HEK293 (cell line): ENCODE data around the gene KLHL40.

ENCODE experiments used
- CTCF ChIA-PET: fragments of 350-600 bp; formaldehyde crosslinking; extraction: SDS; loops from one replicate; lab custom pipeline; 2021; ENCODE audit warnings: antibody characterized with exemption; lab: Yijun Ruan, JAX
- POLR2A ChIA-PET: fragments of 300-600 bp; formaldehyde crosslinking; extraction: SDS; loops from one replicate; lab custom pipeline; 2020; ENCODE audit warnings: antibody characterized with exemption, inconsistent platforms; lab: Yijun Ruan, JAX
- H3K27ac ChIP-seq: fragments of 200-500 bp; sonication (Bioruptor generic); 2 replicates; pipeline ENCODE4 v1.5.1; 2014; ENCODE audit warnings: low read depth, low read length, control low read depth, inconsistent platforms; ENCODE audit errors: extremely low read depth
- H3K36me3 ChIP-seq, 2 experiments: fragments of 200-500 bp in 1 of 2; sonication (Bioruptor generic) in 1 of 2; 1 replicate in 1 of 2; 2 replicates in 1 of 2; pipeline ENCODE4 v1.5.1; 2014 to 2017; ENCODE audit warnings: inconsistent platforms in 2 of 2, low read length in 2 of 2; ENCODE audit not compliant: control insufficient read depth in 2 of 2, insufficient read depth in 1 of 2
- H3K4me1 ChIP-seq: fragments of 200-500 bp; sonication (Bioruptor generic); 2 replicates; pipeline ENCODE4 v1.5.1; 2014; ENCODE audit warnings: mild to moderate bottlenecking, low read length, inconsistent platforms; ENCODE audit not compliant: control insufficient read depth, insufficient read depth
- H3K4me3 ChIP-seq: 2 replicates; pipeline ENCODE4 v1.5.1; 2011; ENCODE audit warnings: low read depth, mild to moderate bottlenecking, control low read depth, low read length, moderate library complexity
- H3K9me3 ChIP-seq: fragments of 200-500 bp; sonication (Bioruptor generic); 2 replicates; pipeline ENCODE4 v1.5.1; 2014; ENCODE audit warnings: low read depth, low read length, inconsistent platforms; ENCODE audit not compliant: control insufficient read depth, insufficient read depth
- GLIS1 ChIP-seq: fragments of 450-650 bp; formaldehyde crosslinking; IDR thresholded peaks from 2 replicates; pipeline ENCODE4 v1.5.1; 2016; ENCODE audit warnings: missing biosample characterization, missing genetic modification characterization
- PRDM2 ChIP-seq: fragments of 450-650 bp; formaldehyde crosslinking; IDR thresholded peaks from 2 replicates; pipeline ENCODE4 v1.5.1; 2016; ENCODE audit warnings: missing biosample characterization, missing genetic modification characterization, borderline replicate concordance
- REPIN1 ChIP-seq: fragments of 450-650 bp; formaldehyde crosslinking; IDR thresholded peaks from 2 replicates; pipeline ENCODE4 v1.5.1; 2017; ENCODE audit warnings: missing biosample characterization, missing genetic modification characterization, low read depth
- ZBTB7A ChIP-seq: fragments of 450-650 bp; formaldehyde crosslinking; IDR thresholded peaks from 2 replicates; pipeline ENCODE4 v1.5.1; 2016; ENCODE audit warnings: low read depth, missing biosample characterization, missing genetic modification characterization
- ZNF112 ChIP-seq: fragments of 450-650 bp; formaldehyde crosslinking; IDR thresholded peaks from 2 replicates; pipeline ENCODE4 v1.5.0; 2017; ENCODE audit warnings: missing biosample characterization, missing genetic modification characterization
- ZNF140 ChIP-seq: fragments of 450-650 bp; formaldehyde crosslinking; IDR thresholded peaks from 2 replicates; pipeline ENCODE4 v1.5.1; 2016; ENCODE audit warnings: missing biosample characterization, missing genetic modification characterization
- ZNF223 ChIP-seq: fragments of 450-650 bp; formaldehyde crosslinking; IDR thresholded peaks from 2 replicates; pipeline ENCODE4 v1.5.1; 2016; ENCODE audit warnings: missing biosample characterization, missing genetic modification characterization
- ZNF266 ChIP-seq: fragments of 450-650 bp; formaldehyde crosslinking; IDR thresholded peaks from 2 replicates; pipeline ENCODE4 v1.5.1; 2016; ENCODE audit warnings: missing biosample characterization, missing genetic modification characterization, low read depth
- ZNF302 ChIP-seq: fragments of 450-650 bp; formaldehyde crosslinking; IDR thresholded peaks from 2 replicates; pipeline ENCODE4 v1.5.1; 2016; ENCODE audit warnings: missing biosample characterization, missing genetic modification characterization, low read depth
- ZNF423 ChIP-seq: fragments of 450-650 bp; formaldehyde crosslinking; IDR thresholded peaks from 2 replicates; pipeline ENCODE4 v1.5.1; 2016; ENCODE audit warnings: missing biosample characterization, missing genetic modification characterization
- ZNF530 ChIP-seq: fragments of 450-650 bp; formaldehyde crosslinking; IDR thresholded peaks from 2 replicates; pipeline ENCODE4 v1.5.1; 2016; ENCODE audit warnings: low read depth, missing biosample characterization, missing genetic modification characterization
- ZNF549 ChIP-seq: fragments of 450-650 bp; IDR thresholded peaks from 2 replicates; pipeline ENCODE4 v1.5.1; 2018; ENCODE audit warnings: missing biosample characterization, missing genetic modification characterization, mild to moderate bottlenecking, inconsistent platforms, moderate library complexity
- ZNF670 ChIP-seq: fragments of 450-650 bp; formaldehyde crosslinking; IDR thresholded peaks from 2 replicates; pipeline ENCODE4 v1.5.1; 2016; ENCODE audit warnings: missing biosample characterization, missing genetic modification characterization, low read depth
- ZNF776 ChIP-seq: fragments of 450-650 bp; formaldehyde crosslinking; IDR thresholded peaks from 2 replicates; pipeline ENCODE4 v1.5.0; 2017; ENCODE audit warnings: missing biosample characterization, missing genetic modification characterization, borderline replicate concordance
- ZSCAN5A ChIP-seq: fragments of 450-650 bp; formaldehyde crosslinking; IDR thresholded peaks from 2 replicates; pipeline ENCODE4 v1.5.1; 2016; ENCODE audit warnings: missing biosample characterization, missing genetic modification characterization
- TF ChIP-seq, protein P1 (sequence below): fragments of 450-650 bp; formaldehyde crosslinking; IDR thresholded peaks from 2 replicates; pipeline ENCODE4 v1.5.1; 2016; ENCODE audit warnings: missing biosample characterization, missing genetic modification characterization
- TF ChIP-seq, protein P2 (sequence below): fragments of 450-650 bp; formaldehyde crosslinking; IDR thresholded peaks from 2 replicates; pipeline ENCODE4 v1.5.1; 2016; ENCODE audit warnings: missing biosample characterization, missing genetic modification characterization
- TF ChIP-seq, protein P3 (sequence below): fragments of 450-650 bp; IDR thresholded peaks from 2 replicates; pipeline ENCODE4 v1.5.1; 2018; ENCODE audit warnings: missing biosample characterization, missing genetic modification characterization

KLHL40 gene

GRCh38 chr3:42736531-42736930, 51.2 kb downstream of the KLHL40 start:
- no peaks in the 10 kb centered on the region for H3K9me3 ChIP-seq
- no peaks in the 10 kb centered on the region for H3K4me1 ChIP-seq
- TF ChIP-seq, protein P1, sequence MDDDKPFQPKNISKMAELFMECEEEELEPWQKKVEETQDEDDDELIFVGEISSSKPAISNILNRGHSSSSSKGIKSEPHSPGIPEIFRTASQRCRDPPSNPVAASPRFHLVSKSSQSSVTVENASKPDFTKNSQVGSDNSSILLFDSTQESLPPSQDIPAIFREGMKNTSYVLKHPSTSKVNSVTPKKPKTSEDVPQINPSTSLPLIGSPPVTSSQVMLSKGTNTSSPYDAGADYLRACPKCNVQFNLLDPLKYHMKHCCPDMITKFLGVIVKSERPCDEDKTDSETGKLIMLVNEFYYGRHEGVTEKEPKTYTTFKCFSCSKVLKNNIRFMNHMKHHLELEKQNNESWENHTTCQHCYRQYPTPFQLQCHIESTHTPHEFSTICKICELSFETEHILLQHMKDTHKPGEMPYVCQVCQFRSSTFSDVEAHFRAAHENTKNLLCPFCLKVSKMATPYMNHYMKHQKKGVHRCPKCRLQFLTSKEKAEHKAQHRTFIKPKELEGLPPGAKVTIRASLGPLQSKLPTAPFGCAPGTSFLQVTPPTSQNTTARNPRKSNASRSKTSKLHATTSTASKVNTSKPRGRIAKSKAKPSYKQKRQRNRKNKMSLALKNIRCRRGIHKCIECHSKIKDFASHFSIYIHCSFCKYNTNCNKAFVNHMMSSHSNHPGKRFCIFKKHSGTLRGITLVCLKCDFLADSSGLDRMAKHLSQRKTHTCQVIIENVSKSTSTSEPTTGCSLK (tag by site-specific recombination) = no peak
- TF ChIP-seq ZNF423 (tag by site-specific recombination) (no peak), ZNF140 (tag by site-specific recombination) (no peak)
- POLR2A ChIA-PET = no interaction called here
- H3K4me3 ChIP-seq = no peak overlapping the region
- H3K36me3 ChIP-seq = no peaks in the 10 kb centered on the region
- CTCF ChIA-PET = interaction anchor here (1.1 kb wide), 1 partner anchor 19 kb away, joined by 3 read pairs; no protein-coding TSS in a partner anchor
- H3K27ac ChIP-seq = no peak overlapping the region

- ChIA-PET CTCF (interaction anchor here (0.7 kb wide), 1 partner anchor 165 kb away, joined by 3 read pairs; no protein-coding TSS in a partner anchor), POLR2A (no interaction called here)
- Histone ChIP-seq H3K4me1 (no peaks in the 10 kb centered on the region), H3K36me3 (no peaks in the 10 kb centered on the region), H3K9me3 (no peaks in the 10 kb centered on the region), H3K4me3 (no peak overlapping the region), H3K27ac (no peak overlapping the region)
- TF ChIP-seq, protein P2, sequence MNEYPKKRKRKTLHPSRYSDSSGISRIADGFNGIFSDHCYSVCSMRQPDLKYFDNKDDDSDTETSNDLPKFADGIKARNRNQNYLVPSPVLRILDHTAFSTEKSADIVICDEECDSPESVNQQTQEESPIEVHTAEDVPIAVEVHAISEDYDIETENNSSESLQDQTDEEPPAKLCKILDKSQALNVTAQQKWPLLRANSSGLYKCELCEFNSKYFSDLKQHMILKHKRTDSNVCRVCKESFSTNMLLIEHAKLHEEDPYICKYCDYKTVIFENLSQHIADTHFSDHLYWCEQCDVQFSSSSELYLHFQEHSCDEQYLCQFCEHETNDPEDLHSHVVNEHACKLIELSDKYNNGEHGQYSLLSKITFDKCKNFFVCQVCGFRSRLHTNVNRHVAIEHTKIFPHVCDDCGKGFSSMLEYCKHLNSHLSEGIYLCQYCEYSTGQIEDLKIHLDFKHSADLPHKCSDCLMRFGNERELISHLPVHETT (tag by site-specific recombination) = no peak
- no peak for TF ChIP-seq ZNF776 (tag by site-specific recombination)
- no peak for TF ChIP-seq ZNF266
- no peak for TF ChIP-seq REPIN1
- no peak for TF ChIP-seq ZNF530 (tag by site-specific recombination)
- TF ChIP-seq ZNF112 (tag by site-specific recombination) = no peak
- no peak for TF ChIP-seq PRDM2
- no peak for TF ChIP-seq ZSCAN5A (tag by site-specific recombination)
- TF ChIP-seq ZNF223 (tag by site-specific recombination) = no peak
- no peak for TF ChIP-seq ZNF549 (tag by site-specific recombination)
- no peak for TF ChIP-seq GLIS1 (tag by site-specific recombination)
- TF ChIP-seq, protein P3, sequence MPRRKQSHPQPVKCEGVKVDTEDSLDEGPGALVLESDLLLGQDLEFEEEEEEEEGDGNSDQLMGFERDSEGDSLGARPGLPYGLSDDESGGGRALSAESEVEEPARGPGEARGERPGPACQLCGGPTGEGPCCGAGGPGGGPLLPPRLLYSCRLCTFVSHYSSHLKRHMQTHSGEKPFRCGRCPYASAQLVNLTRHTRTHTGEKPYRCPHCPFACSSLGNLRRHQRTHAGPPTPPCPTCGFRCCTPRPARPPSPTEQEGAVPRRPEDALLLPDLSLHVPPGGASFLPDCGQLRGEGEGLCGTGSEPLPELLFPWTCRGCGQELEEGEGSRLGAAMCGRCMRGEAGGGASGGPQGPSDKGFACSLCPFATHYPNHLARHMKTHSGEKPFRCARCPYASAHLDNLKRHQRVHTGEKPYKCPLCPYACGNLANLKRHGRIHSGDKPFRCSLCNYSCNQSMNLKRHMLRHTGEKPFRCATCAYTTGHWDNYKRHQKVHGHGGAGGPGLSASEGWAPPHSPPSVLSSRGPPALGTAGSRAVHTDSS (tag by site-specific recombination) = no peak
- no peak for TF ChIP-seq ZNF670 (tag by site-specific recombination)
- no peak for TF ChIP-seq ZBTB7A (tag by site-specific recombination)
- no peak for TF ChIP-seq ZNF302 (tag by site-specific recombination)
Observed at GRCh38 chr3:42739401-42740158, 54.2 kb downstream of the KLHL40 start.
